ENCODE measurements around the gene CAMTA1.

Gene CAMTA1

GRCh38 chr1:7404046-7404742 lies 618.9 kb downstream of the CAMTA1 start:
- DNase-seq = peak; percentile 19

GRCh38 chr1:7405844-7406500 lies 620.7 kb downstream of the CAMTA1 start:
- peak; percentile 32 for DNase-seq

GRCh38 chr1:7406641-7407543 lies 621.6 kb downstream of the CAMTA1 start:
- peak; percentile 33 for DNase-seq

GRCh38 chr1:7407544-7407895 lies 622.3 kb downstream of the CAMTA1 start:
- DNase-seq = peak; percentile 38

- peak; percentile 38 for DNase-seq
Observed at GRCh38 chr1:7407980-7408770, 622.9 kb downstream of the CAMTA1 start.

GRCh38 chr1:7408771-7409150 lies 623.5 kb downstream of the CAMTA1 start:
- DNase-seq = peak; percentile 35

- DNase-seq = peak; percentile 11
Observed at GRCh38 chr1:7409278-7409677, 624.0 kb downstream of the CAMTA1 start.

- peak; percentile 5 for DNase-seq
Observed at GRCh38 chr1:7410156-7410555, 624.9 kb downstream of the CAMTA1 start.

GRCh38 chr1:7417618-7418017 lies 632.4 kb downstream of the CAMTA1 start:
- DNase-seq = peak; percentile 11

- peak; percentile 33 for DNase-seq
Observed at GRCh38 chr1:7418442-7419080, 633.3 kb downstream of the CAMTA1 start.

- peak; percentile 19 for DNase-seq
Observed at GRCh38 chr1:7420098-7420445, 634.8 kb downstream of the CAMTA1 start.

GRCh38 chr1:7420470-7421100 lies 635.3 kb downstream of the CAMTA1 start:
- DNase-seq = peak; percentile 9

- no peak for DNase-seq
Observed at GRCh38 chr1:7421471-7422075, 636.3 kb downstream of the CAMTA1 start.

- no peak for DNase-seq
Observed at GRCh38 chr1:7422081-7422480, 636.8 kb downstream of the CAMTA1 start.

- DNase-seq = no peak
Observed at GRCh38 chr1:7422561-7422960, 637.3 kb downstream of the CAMTA1 start.

- DNase-seq = no peak
Observed at GRCh38 chr1:7422966-7423365, 637.7 kb downstream of the CAMTA1 start.

GRCh38 chr1:7424352-7424890 lies 639.2 kb downstream of the CAMTA1 start:
- DNase-seq = no peak

- no peak for DNase-seq
Observed at GRCh38 chr1:7425229-7425628, 640.0 kb downstream of the CAMTA1 start.

- DNase-seq = no peak
Observed at GRCh38 chr1:7425771-7426170, 640.5 kb downstream of the CAMTA1 start.

GRCh38 chr1:7426780-7427604 lies 641.7 kb downstream of the CAMTA1 start:
- no peak for DNase-seq

All from activated CD8-positive, alpha-beta memory T cell treated with anti-CD3 and anti-CD28 coated beads for 24 hours (primary cell).